HepG2 (cell line): ENCODE data around the gene UTF1. TPM values are rescaled to one million over a fixed set of nuclear protein-coding genes. Genes with fewer than 3 reads are reported as not detected.

Experiments used
- ATAC-seq: fragments of 200-7000 bp; cut with Tn5 transposase; 3 replicates; pipeline ENCODE4 v1.9.1; 2020; ENCODE audit warnings: mild to moderate bottlenecking, moderate library complexity
- BruUV-seq: library from RNA; stranded (reverse); fragments of 400-500 nt; replicated peaks from 2 replicates; lab custom pipeline; 2021; lab: Mats Ljungman, UMichigan
- CTCF ChIA-PET: fragments of 300-600 bp; formaldehyde crosslinking; extraction: SDS; loops from one replicate; lab custom pipeline; 2021; ENCODE audit warnings: low total read pairs, inconsistent platforms, low intra/inter-chr PET ratio; lab: Yijun Ruan, JAX
- POLR2A ChIA-PET: fragments of 350-600 bp; sonication (Branson Sonifier 250); formaldehyde crosslinking; loops from one replicate; lab custom pipeline; 2020; ENCODE audit warnings: antibody characterized with exemption, inconsistent platforms; lab: Yijun Ruan, JAX
- DNase-seq: peaks from one replicate; pipeline ENCODE4 v3.0.0-alpha.2; 2015; ENCODE audit warnings: low spot score
- FAIRE-seq: peaks from 3 replicates; lab custom pipeline; 2011; peaks lifted over from hg19 to GRCh38; lab: Jason Lieb, UNC
- H2AFZ ChIP-seq: one replicate; pipeline ENCODE4 v1.6.1; 2011; ENCODE audit warnings: low read length, inconsistent platforms
- H3K27ac ChIP-seq: fragments of 300-600 bp; 3 replicates; pipeline ENCODE4 v1.8.0; 2011; ENCODE audit warnings: mixed run types, mild to moderate bottlenecking, mixed read lengths, low read length, inconsistent platforms; ENCODE audit not compliant: insufficient read depth; ENCODE audit errors: extremely low read length
- H3K27me3 ChIP-seq, 2 experiments: fragments of 200-600 bp in 1 of 2; 2 replicates in 1 of 2; 3 replicates in 1 of 2; pipeline versions ENCODE4 v1.6.0 to v1.8.0; 2011; ENCODE audit warnings: low read length in 2 of 2, mild to moderate bottlenecking in 2 of 2, moderate library complexity in 2 of 2, inconsistent platforms in 1 of 2; ENCODE audit not compliant: insufficient read depth in 2 of 2, control insufficient read depth in 1 of 2
- H3K36me3 ChIP-seq, 2 experiments: fragments of 200-600 bp in 1 of 2; replicated peaks in 1 of 2; 2 replicates in 1 of 2; 3 replicates in 1 of 2; pipeline versions ENCODE4 v1.5.1 to v1.8.0; 2011; ENCODE audit warnings: low read length in 2 of 2, inconsistent platforms in 1 of 2; ENCODE audit not compliant: insufficient read depth in 2 of 2, control insufficient read depth in 1 of 2
- H3K4me1 ChIP-seq: 2 replicates; pipeline ENCODE4 v1.5.1; 2012; ENCODE audit warnings: low read length, inconsistent platforms; ENCODE audit not compliant: insufficient read depth
- H3K4me2 ChIP-seq: 2 replicates; pipeline ENCODE4 v1.6.0; 2011; ENCODE audit warnings: low read depth, low read length, inconsistent platforms
- H3K4me3 ChIP-seq, 3 experiments: fragments of 200-600 bp in 1 of 3; sonication (generic), shearing (Covaris generic) in 1 of 3; replicated peaks in 1 of 3; 2 replicates each; pipeline ENCODE4 v1.5.1; 2011 to 2016; ENCODE audit warnings: low read length in 3 of 3, inconsistent platforms in 2 of 3, low read depth in 2 of 3, mild to moderate bottlenecking in 2 of 3, control low read depth in 1 of 3, mixed read lengths in 1 of 3; ENCODE audit not compliant: insufficient read depth in 1 of 3
- H3K79me2 ChIP-seq: one replicate; pipeline ENCODE4 v1.6.1; 2011; ENCODE audit warnings: low read length, inconsistent platforms; ENCODE audit not compliant: insufficient read depth
- H3K9ac ChIP-seq: 2 replicates; pipeline ENCODE4 v1.6.0; 2011; ENCODE audit warnings: mild to moderate bottlenecking, low read depth, low read length, inconsistent platforms; ENCODE audit not compliant: insufficient read depth
- H3K9me3 ChIP-seq: 2 replicates; pipeline ENCODE4 v1.5.1; 2012; ENCODE audit warnings: mild to moderate bottlenecking, low read length
- H4K20me1 ChIP-seq: 2 replicates; pipeline ENCODE4 v1.6.0; 2011; ENCODE audit warnings: inconsistent platforms, mild to moderate bottlenecking, low read length, moderate library complexity; ENCODE audit not compliant: insufficient read depth
- ADNP ChIP-seq: sonication (generic); formaldehyde crosslinking; IDR thresholded peaks from 2 replicates; pipeline ENCODE4 v1.4.0; 2020; ENCODE audit warnings: missing genetic modification reagents
- ATF7 ChIP-seq, 2 experiments: fragments of 450-650 bp in 1 of 2; sonication (generic) in 1 of 2; formaldehyde crosslinking in 1 of 2; IDR thresholded peaks; 2 replicates each; pipeline versions ENCODE4 v1.4.0 to v1.6.1; 2016 to 2020; ENCODE audit warnings: antibody characterized with exemption in 1 of 2, mild to moderate bottlenecking in 1 of 2, missing genetic modification reagents in 1 of 2
- CREB1 ChIP-seq, 2 experiments: fragments of 450-650 bp in 1 of 2; IDR thresholded peaks; 2 replicates each; pipeline ENCODE4 v1.6.1; 2016 to 2017; ENCODE audit warnings: control low read depth in 1 of 2, mild to moderate bottlenecking in 1 of 2, missing compliant biosample characterization in 1 of 2, missing genetic modification characterization in 1 of 2
- NR2C2 ChIP-seq: sonication (generic); formaldehyde crosslinking; IDR thresholded peaks from 2 replicates; pipeline ENCODE4 v1.4.0; 2020; ENCODE audit warnings: missing genetic modification reagents, mild to moderate bottlenecking, moderate library complexity, borderline replicate concordance
- RXRA ChIP-seq: sonication (generic); formaldehyde crosslinking; IDR thresholded peaks from 2 replicates; pipeline ENCODE4 v1.5.1; 2020; ENCODE audit warnings: missing genetic modification reagents
- SRSF4 ChIP-seq: fragments of 200-400 bp; formaldehyde crosslinking; IDR thresholded peaks from one replicate; pipeline ENCODE4 v1.6.1; 2018; ENCODE audit warnings: mild to moderate bottlenecking, low read depth, low read length, moderate library complexity; ENCODE audit not compliant: poor library complexity, severe bottlenecking
- TSC22D2 ChIP-seq: sonication (generic); formaldehyde crosslinking; IDR thresholded peaks from 2 replicates; pipeline ENCODE4 v1.5.1; 2020; ENCODE audit warnings: missing genetic modification reagents, mild to moderate bottlenecking, borderline replicate concordance
- ZNF350 ChIP-seq: sonication (generic); formaldehyde crosslinking; IDR thresholded peaks from 2 replicates; pipeline ENCODE4 v1.4.0; 2020; ENCODE audit warnings: mild to moderate bottlenecking, low read depth, missing genetic modification reagents, borderline replicate concordance
- ZNF678 ChIP-seq: sonication (generic); formaldehyde crosslinking; IDR thresholded peaks from 2 replicates; pipeline ENCODE4 v1.4.0; 2020; ENCODE audit warnings: mild to moderate bottlenecking, missing genetic modification reagents
- ZNF747 ChIP-seq: sonication (generic); formaldehyde crosslinking; IDR thresholded peaks from 2 replicates; pipeline ENCODE4 v1.8.1; 2023; ENCODE audit warnings: missing genetic modification reagents, mild to moderate bottlenecking, borderline replicate concordance
- WGBS: methylation state at CpG from one replicate; pipeline ENCODE4 v1.1.6; 2017; ENCODE audit warnings: low lambda C conversion rate; 5-methylcytosine and 5-hydroxymethylcytosine counted together
- in situ Hi-C: cut with HindIII; loops from 2 replicates; pipeline ENCODE4 v1.10.0; 2017; ENCODE audit warnings: low pct_unique_long_range_greater_than_20kb; ENCODE audit not compliant: extremely low pct_ligation_motif_present
- intact Hi-C: fragments of 100-400 bp; cut with micrococcal nuclease; formaldehyde crosslinking; loops from one replicate; pipeline ENCODE4 v1.10.0; 2022; ENCODE audit not compliant: unreplicated experiment
- polyA plus RNA-seq, 8 experiments: library from polyadenylated mRNA; depleted of rRNA in 3 of 8; stranded (reverse) in 7 of 8; unstranded in 1 of 8; fragments of >200 nt; fragmentation: Illumina TruSeq in 4 of 8; extraction: Trizol in 4 of 8; gene quantifications; 2 replicates each; pipeline versions ENCODE4 v1.2.1 to v1.2.3, GENCODE V29; 2011 to 2016; ENCODE audit warnings: low read depth in 4 of 8, missing spikeins in 1 of 8, mixed read lengths in 1 of 8; ENCODE audit not compliant: insufficient read depth in 1 of 8
- total RNA-seq, 5 experiments: library from RNA; depleted of rRNA; stranded (reverse); fragments of >200 nt; fragmentation: Illumina TruSeq; extraction: Trizol; gene quantifications; 2 replicates each; pipeline ENCODE4 v1.2.3, GENCODE V29; 2016; ENCODE audit warnings: low read depth in 1 of 5
- TF ChIP-seq, protein P1 (sequence below): sonication (generic); formaldehyde crosslinking; IDR thresholded peaks from 2 replicates; pipeline ENCODE4 v1.4.0; 2020; ENCODE audit warnings: mild to moderate bottlenecking, missing genetic modification reagents
- TF ChIP-seq, protein P2 (sequence below): IDR thresholded peaks from 2 replicates; pipeline ENCODE4 v1.6.1; 2016; ENCODE audit warnings: low read depth, missing genetic modification reagents, missing compliant biosample characterization

Gene UTF1
- total and polyA plus RNA-seq, 2 of the 13 experiments (the other 11 are each of a cell fraction or from before 2014, with no cell fraction given): not detected

DNA sequence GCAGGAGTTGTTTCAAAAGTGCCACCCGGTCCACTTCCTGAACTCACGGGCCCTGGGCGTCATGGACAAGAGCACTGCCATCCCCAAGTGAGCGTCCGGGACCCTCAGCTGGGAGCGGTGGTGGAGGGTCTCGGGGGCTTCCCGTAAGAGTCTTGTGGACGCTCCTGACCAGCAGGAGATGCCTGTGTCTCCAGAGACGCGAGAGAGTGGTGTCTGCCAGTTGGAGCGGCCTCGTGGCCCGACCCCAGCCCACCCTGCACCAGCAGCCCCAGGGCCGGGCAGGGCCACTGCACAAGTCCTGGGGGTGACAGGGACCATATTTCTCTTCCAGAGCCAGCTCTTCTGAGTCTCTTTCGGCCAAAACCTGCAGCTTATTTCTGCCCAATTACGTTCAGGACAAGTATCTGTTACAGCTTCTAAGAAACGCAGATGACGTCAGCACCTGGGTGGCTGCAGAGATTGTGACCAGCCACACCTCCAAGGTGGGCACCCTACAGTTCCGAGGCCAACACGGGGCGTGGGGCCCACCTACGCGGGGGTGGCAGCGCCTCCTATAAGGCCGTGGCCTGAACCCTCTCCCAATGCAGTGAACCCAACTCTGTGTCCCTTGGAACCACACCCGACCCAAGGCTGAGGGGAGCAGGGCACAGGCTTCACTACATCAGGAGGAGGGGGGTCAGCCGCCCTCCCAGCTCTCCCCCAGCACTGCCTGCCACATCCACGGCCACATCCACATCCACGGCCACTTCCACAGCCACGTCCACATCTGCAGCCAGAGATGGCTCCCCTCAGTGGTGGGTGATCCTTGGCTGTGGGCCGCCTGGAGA is 16.2 kb upstream of the UTF1 start:
- no peaks in the 10 kb centered on the region for H3K4me1 ChIP-seq
- H3K27ac ChIP-seq: no peak overlapping the region
- no peaks in the 10 kb centered on the region for H3K79me2 ChIP-seq
- CTCF ChIA-PET: no interaction called here
- H3K9me3 ChIP-seq: no peaks in the 10 kb centered on the region
- H3K27me3 ChIP-seq: peaks cover 8 to 65% of the 10 kb centered on the region in 2 experiments; a peak in 4 of 5 replicates
- H3K9ac ChIP-seq: no peak overlapping the region
- FAIRE-seq: no peak
- 8% methylated on average over 5 of the region's 32 CpGs for WGBS
- H3K36me3 ChIP-seq: no peaks in the 10 kb centered on the region
- TF ChIP-seq ZNF678 (CRISPR knock-in tag) (no peak), CREB1 (IDR thresholded peaks at IDR 0.05) (peak; percentile 92), CREB1 (CRISPR knock-in tag; IDR thresholded peaks at IDR 0.05) (no peak), RXRA (no peak), TSC22D2 (CRISPR knock-in tag) (no peak), ZNF350 (no peak), ADNP (CRISPR knock-in tag) (no peak), ZNF747 (CRISPR knock-in tag) (no peak), NR2C2 (CRISPR knock-in tag) (no peak), ATF7 (IDR thresholded peaks at IDR 0.05) (peak; percentile 90), ATF7 (CRISPR knock-in tag; IDR thresholded peaks at IDR 0.05) (no peak), SRSF4 (no peak)
- TF ChIP-seq, protein P1, sequence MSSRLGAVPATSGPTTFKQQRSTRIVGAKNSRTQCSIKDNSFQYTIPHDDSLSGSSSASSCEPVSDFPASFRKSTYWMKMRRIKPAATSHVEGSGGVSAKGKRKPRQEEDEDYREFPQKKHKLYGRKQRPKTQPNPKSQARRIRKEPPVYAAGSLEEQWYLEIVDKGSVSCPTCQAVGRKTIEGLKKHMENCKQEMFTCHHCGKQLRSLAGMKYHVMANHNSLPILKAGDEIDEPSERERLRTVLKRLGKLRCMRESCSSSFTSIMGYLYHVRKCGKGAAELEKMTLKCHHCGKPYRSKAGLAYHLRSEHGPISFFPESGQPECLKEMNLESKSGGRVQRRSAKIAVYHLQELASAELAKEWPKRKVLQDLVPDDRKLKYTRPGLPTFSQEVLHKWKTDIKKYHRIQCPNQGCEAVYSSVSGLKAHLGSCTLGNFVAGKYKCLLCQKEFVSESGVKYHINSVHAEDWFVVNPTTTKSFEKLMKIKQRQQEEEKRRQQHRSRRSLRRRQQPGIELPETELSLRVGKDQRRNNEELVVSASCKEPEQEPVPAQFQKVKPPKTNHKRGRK (CRISPR knock-in tag): no peak
- TF ChIP-seq, protein P2, sequence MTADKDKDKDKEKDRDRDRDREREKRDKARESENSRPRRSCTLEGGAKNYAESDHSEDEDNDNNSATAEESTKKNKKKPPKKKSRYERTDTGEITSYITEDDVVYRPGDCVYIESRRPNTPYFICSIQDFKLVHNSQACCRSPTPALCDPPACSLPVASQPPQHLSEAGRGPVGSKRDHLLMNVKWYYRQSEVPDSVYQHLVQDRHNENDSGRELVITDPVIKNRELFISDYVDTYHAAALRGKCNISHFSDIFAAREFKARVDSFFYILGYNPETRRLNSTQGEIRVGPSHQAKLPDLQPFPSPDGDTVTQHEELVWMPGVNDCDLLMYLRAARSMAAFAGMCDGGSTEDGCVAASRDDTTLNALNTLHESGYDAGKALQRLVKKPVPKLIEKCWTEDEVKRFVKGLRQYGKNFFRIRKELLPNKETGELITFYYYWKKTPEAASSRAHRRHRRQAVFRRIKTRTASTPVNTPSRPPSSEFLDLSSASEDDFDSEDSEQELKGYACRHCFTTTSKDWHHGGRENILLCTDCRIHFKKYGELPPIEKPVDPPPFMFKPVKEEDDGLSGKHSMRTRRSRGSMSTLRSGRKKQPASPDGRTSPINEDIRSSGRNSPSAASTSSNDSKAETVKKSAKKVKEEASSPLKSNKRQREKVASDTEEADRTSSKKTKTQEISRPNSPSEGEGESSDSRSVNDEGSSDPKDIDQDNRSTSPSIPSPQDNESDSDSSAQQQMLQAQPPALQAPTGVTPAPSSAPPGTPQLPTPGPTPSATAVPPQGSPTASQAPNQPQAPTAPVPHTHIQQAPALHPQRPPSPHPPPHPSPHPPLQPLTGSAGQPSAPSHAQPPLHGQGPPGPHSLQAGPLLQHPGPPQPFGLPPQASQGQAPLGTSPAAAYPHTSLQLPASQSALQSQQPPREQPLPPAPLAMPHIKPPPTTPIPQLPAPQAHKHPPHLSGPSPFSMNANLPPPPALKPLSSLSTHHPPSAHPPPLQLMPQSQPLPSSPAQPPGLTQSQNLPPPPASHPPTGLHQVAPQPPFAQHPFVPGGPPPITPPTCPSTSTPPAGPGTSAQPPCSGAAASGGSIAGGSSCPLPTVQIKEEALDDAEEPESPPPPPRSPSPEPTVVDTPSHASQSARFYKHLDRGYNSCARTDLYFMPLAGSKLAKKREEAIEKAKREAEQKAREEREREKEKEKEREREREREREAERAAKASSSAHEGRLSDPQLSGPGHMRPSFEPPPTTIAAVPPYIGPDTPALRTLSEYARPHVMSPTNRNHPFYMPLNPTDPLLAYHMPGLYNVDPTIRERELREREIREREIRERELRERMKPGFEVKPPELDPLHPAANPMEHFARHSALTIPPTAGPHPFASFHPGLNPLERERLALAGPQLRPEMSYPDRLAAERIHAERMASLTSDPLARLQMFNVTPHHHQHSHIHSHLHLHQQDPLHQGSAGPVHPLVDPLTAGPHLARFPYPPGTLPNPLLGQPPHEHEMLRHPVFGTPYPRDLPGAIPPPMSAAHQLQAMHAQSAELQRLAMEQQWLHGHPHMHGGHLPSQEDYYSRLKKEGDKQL (CRISPR knock-in tag): no peak
- TF ChIP-seq, all 625 proteins: peak for 2
- no TSS peak for BruUV-seq
- no peak overlapping the region for H2AFZ ChIP-seq
- intact Hi-C loops: no loop called here
- POLR2A ChIA-PET: no interaction called here
- in situ Hi-C loops: no loop called here
- DNase-seq (no peak), ATAC-seq (no peak)
- no peak overlapping the region for H3K4me2 ChIP-seq
- peaks cover 5% of the 10 kb centered on the region; the same call in 1 of the 2 replicates for H4K20me1 ChIP-seq
- no peak overlapping the region for H3K4me3 ChIP-seq
